GM12878 (cell line): ENCODE results near the gene DLG4. TPM values are rescaled to one million over a fixed set of nuclear protein-coding genes. Genes with fewer than 3 reads are reported as not detected.

Source experiments
- ATAC-seq: fragments of 200-7000 bp; cut with Tn5 transposase; 3 replicates; pipeline ENCODE4 v1.9.1; 2020; ENCODE audit warnings: mild to moderate bottlenecking, moderate library complexity
- BruUV-seq: library from RNA; stranded (reverse); fragments of 400-500 nt; replicated peaks from 2 replicates; lab custom pipeline; 2021; lab: Mats Ljungman, UMichigan
- CTCF ChIA-PET: fragments of 300-600 bp; sonication (Branson Sonifier 250); formaldehyde crosslinking; extraction: SDS; loops from one replicate; lab custom pipeline; 2021; ENCODE audit warnings: inconsistent platforms; lab: Yijun Ruan, JAX
- POLR2A ChIA-PET: fragments of 350-600 bp; formaldehyde crosslinking; extraction: SDS; loops from one replicate; lab custom pipeline; 2021; ENCODE audit warnings: inconsistent platforms; lab: Charles Lee
- RAD21 ChIA-PET: fragments of 300-600 bp; sonication (Branson Sonifier 250); formaldehyde crosslinking; loops from one replicate; lab custom pipeline; 2023; ENCODE audit warnings: antibody characterized with exemption; ENCODE audit not compliant: unreplicated experiment; lab: Charles Lee
- SMC1A ChIA-PET: fragments of 300-600 bp; sonication (Branson Sonifier 250); formaldehyde crosslinking; loops from one replicate; lab custom pipeline; 2023; ENCODE audit not compliant: unreplicated experiment, uncharacterized antibody; lab: Charles Lee
- DNase-seq: peaks from one replicate; pipeline ENCODE4 v3.0.0-alpha.2; 2011; ENCODE audit warnings: low read depth, low spot score
- FAIRE-seq: peaks from 3 replicates; lab custom pipeline; 2011; peaks lifted over from hg19 to GRCh38; lab: Jason Lieb, UNC
- H2AFZ ChIP-seq: 2 replicates; pipeline ENCODE4 v1.6.0; 2011; ENCODE audit warnings: low read depth, low read length, control low read depth; ENCODE audit not compliant: control insufficient read depth
- H3K27ac ChIP-seq: 2 replicates; pipeline ENCODE4 v1.5.1; 2011; ENCODE audit warnings: control low read depth; ENCODE audit not compliant: control insufficient read depth, insufficient read depth
- H3K27me3 ChIP-seq, 2 experiments: replicated peaks in 1 of 2; 2 replicates each; pipeline versions ENCODE4 v1.6.0 to v1.6.1; 2011; ENCODE audit warnings: low read length in 1 of 2; ENCODE audit not compliant: control insufficient read depth in 2 of 2, insufficient read depth in 2 of 2
- H3K36me3 ChIP-seq, 2 experiments: 2 replicates each; pipeline ENCODE4 v1.5.1; 2011; ENCODE audit warnings: low read length in 1 of 2; ENCODE audit not compliant: control insufficient read depth in 2 of 2, insufficient read depth in 2 of 2
- H3K4me1 ChIP-seq: 2 replicates; pipeline ENCODE4 v1.6.1; 2011; ENCODE audit warnings: mild to moderate bottlenecking, low read length, moderate library complexity, mixed read lengths; ENCODE audit not compliant: control insufficient read depth, insufficient read depth
- H3K4me2 ChIP-seq: 2 replicates; pipeline ENCODE4 v1.6.0; 2011; ENCODE audit warnings: control low read depth; ENCODE audit not compliant: control insufficient read depth, insufficient read depth
- H3K4me3 ChIP-seq: fragments of 200-600 bp; sonication (generic); 2 replicates; pipeline ENCODE4 v1.5.1; 2016
- H3K79me2 ChIP-seq: 2 replicates; pipeline ENCODE4 v1.6.0; 2011; ENCODE audit warnings: low read length; ENCODE audit not compliant: control insufficient read depth, insufficient read depth
- H3K9ac ChIP-seq: 2 replicates; pipeline ENCODE4 v1.8.0; 2011; ENCODE audit warnings: low read length, control low read depth, mixed read lengths; ENCODE audit not compliant: control insufficient read depth, insufficient read depth
- H3K9me3 ChIP-seq: replicated peaks from 3 replicates; pipeline ENCODE4 v1.5.1; 2011; ENCODE audit warnings: mild to moderate bottlenecking, low read length; ENCODE audit not compliant: control insufficient read depth, insufficient read depth
- H4K20me1 ChIP-seq: 2 replicates; pipeline ENCODE4 v1.6.0; 2011; ENCODE audit not compliant: control insufficient read depth, insufficient read depth
- ASH2L ChIP-seq: fragments of 300-600, 200-600 bp; sonication (generic); IDR thresholded peaks from 2 replicates; pipeline ENCODE4 v1.6.1; 2017; ENCODE audit warnings: low read depth, mild to moderate bottlenecking, borderline replicate concordance
- CEBPB ChIP-seq, 2 experiments: fragments of 150-350 bp in 1 of 2; IDR thresholded peaks; 2 replicates each; pipeline ENCODE4 v1.6.1; 2012 to 2014; ENCODE audit warnings: low read depth in 2 of 2, low read length in 2 of 2, borderline replicate concordance in 1 of 2, inconsistent platforms in 1 of 2
- CREB1 ChIP-seq: IDR thresholded peaks from 2 replicates; pipeline ENCODE4 v1.6.1; 2012; ENCODE audit warnings: low read depth, mild to moderate bottlenecking, inconsistent platforms
- LARP7 ChIP-seq: fragments of 450-650 bp; IDR thresholded peaks from 2 replicates; pipeline ENCODE4 v1.6.1; 2017; ENCODE audit warnings: mild to moderate bottlenecking
- RAD21 ChIP-seq: IDR thresholded peaks from 2 replicates; pipeline ENCODE4 v1.6.1; 2011; ENCODE audit warnings: mild to moderate bottlenecking, low read depth, low read length, moderate library complexity; ENCODE audit not compliant: insufficient read depth
- SPI1 ChIP-seq: IDR thresholded peaks from 2 replicates; pipeline ENCODE4 v1.6.1; 2011; ENCODE audit warnings: low read depth, mild to moderate bottlenecking, low read length, moderate library complexity, borderline replicate concordance; ENCODE audit not compliant: insufficient read depth
- TCF12 ChIP-seq: IDR thresholded peaks from 2 replicates; pipeline ENCODE4 v1.6.1; 2011; ENCODE audit warnings: low read depth, mild to moderate bottlenecking, low read length
- YBX1 ChIP-seq: fragments of 450-650 bp; IDR thresholded peaks from 2 replicates; pipeline ENCODE4 v1.6.1; 2016; ENCODE audit warnings: antibody characterized with exemption
- ZBED1 ChIP-seq: IDR thresholded peaks from 2 replicates; pipeline ENCODE4 v1.6.1; 2016; ENCODE audit warnings: borderline replicate concordance
- ZNF207 ChIP-seq: fragments of 450-650 bp; IDR thresholded peaks from 2 replicates; pipeline ENCODE4 v1.6.1; 2014; ENCODE audit warnings: antibody characterized with exemption, mild to moderate bottlenecking, borderline replicate concordance
- WGBS: methylation state at CpG from one replicate; pipeline ENCODE4 v1.1.6; 2016; ENCODE audit warnings: low lambda C conversion rate; ENCODE audit not compliant: insufficient replicate concordance, insufficient coverage; ENCODE audit errors: missing lambda C conversion rate; 5-methylcytosine and 5-hydroxymethylcytosine counted together
- in situ Hi-C: fragments of 300-500 bp; cut with MboI; formaldehyde crosslinking; loops from 9 replicates; pipeline ENCODE4 v1.14.3; 2018; ENCODE audit warnings: mixed read lengths
- intact Hi-C: fragments of 100-400 bp; cut with micrococcal nuclease; formaldehyde crosslinking; loops from one replicate; pipeline ENCODE4 v1.14.2; 2022; ENCODE audit not compliant: unreplicated experiment
- polyA plus RNA-seq, 11 experiments: library from polyadenylated mRNA; depleted of rRNA in 4 of 11; unstranded in 6 of 11; stranded (reverse) in 5 of 11; fragments of >200 nt; fragmentation: Nextera tagmentation in 4 of 11; fragmentation: Illumina TruSeq in 1 of 11; extraction: Ambion mirVana in 4 of 11; extraction: Trizol in 1 of 11; gene quantifications; 1 replicate in 1 of 11; 2 replicates in 10 of 11; pipeline versions ENCODE4 v1.2.1 to v1.2.3, GENCODE V29; 2011 to 2016; ENCODE audit warnings: inconsistent platforms in 2 of 11, missing spikeins in 2 of 11, low read depth in 1 of 11
- total RNA-seq, 4 experiments: library from RNA; depleted of rRNA in 3 of 4; stranded (reverse); fragments of >200 nt in 3 of 4; fragmentation: Illumina TruSeq in 1 of 4; extraction: Trizol in 1 of 4; gene quantifications; 2 replicates each; pipeline versions ENCODE4 v1.2.1 to v1.2.3, GENCODE V29; 2013 to 2021
- TF ChIP-seq, protein P1 (sequence below): fragments of 450-650 bp; IDR thresholded peaks from 2 replicates; pipeline ENCODE4 v1.6.1; 2016; ENCODE audit warnings: mild to moderate bottlenecking
- TF ChIP-seq, protein P2 (sequence below): IDR thresholded peaks from 2 replicates; pipeline ENCODE4 v1.6.1; 2011; ENCODE audit warnings: low read depth, low read length, improper control_type of control experiment, borderline replicate concordance
- TF ChIP-seq, protein P3 (sequence below): fragments of 450-650 bp; IDR thresholded peaks from 2 replicates; pipeline ENCODE4 v1.6.1; 2017; ENCODE audit warnings: mild to moderate bottlenecking, moderate library complexity
- TF ChIP-seq, protein P4 (sequence below): fragments of 450-650 bp; IDR thresholded peaks from 2 replicates; pipeline ENCODE4 v1.6.1; 2018; ENCODE audit warnings: mild to moderate bottlenecking, low read depth, moderate library complexity; ENCODE audit not compliant: partially characterized antibody

Gene DLG4
- total and polyA plus RNA-seq, 10 of the 15 experiments (the other 5 are each of a cell fraction or from before 2014, with no cell fraction given) = 0.07 to 4.1 (median 1.3) TPM

DNA sequence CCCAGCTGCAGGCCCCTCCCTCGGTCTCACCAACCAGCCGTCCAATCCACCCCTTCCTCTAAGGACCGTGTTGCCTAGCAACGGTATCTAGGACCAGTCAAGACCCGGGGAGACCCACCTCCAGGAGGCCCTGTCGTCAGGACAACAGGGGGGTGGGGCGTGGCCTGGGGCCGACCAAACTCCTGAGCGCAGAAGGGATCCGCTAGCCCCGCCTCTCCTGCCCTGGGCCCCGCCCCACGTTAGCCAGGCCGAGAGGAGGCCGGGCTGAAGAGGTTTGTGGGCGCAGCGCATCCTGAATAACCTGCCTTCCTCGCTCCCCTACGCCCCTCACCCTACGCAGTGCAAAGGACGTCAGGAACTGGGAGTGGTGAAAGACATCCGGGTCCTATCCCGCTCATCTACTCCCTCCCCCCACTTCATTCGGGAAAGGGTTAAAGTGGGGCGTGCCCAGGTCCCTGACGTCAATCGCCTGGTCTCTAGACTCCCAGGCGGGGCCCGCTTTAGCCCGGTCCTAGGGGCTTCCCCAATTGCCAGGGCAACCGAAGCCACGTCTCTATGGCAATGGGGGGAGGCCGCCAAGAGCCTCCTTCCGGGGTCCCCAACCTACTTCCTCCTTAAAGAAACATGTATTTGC lies 14.7 kb downstream of the DLG4 start:
- Histone ChIP-seq H3K4me3 (peak overlapping the region; percentile 68), H3K27me3 (no peaks in the 10 kb centered on the region), H2AFZ (peak overlapping the region; percentile 89), H3K36me3 (no peaks in the 10 kb centered on the region), H3K4me1 (peaks cover 6% of the 10 kb centered on the region; the same call in 1 of the 2 replicates), H3K79me2 (no peaks in the 10 kb centered on the region), H4K20me1 (no peaks in the 10 kb centered on the region), H3K9me3 (no peaks in the 10 kb centered on the region), H3K27ac (peak overlapping the region; percentile 62), H3K9ac (peak overlapping the region; percentile 45), H3K4me2 (peak overlapping the region; percentile 88)
- ATAC-seq (peak; percentile 96), FAIRE-seq (peak; percentile 97), DNase-seq (peak; percentile 67)
- BruUV-seq = no TSS peak
- in situ Hi-C loops = no loop called here
- intact Hi-C loops = loop anchor here (1.0 kb wide), 1 partner anchor 9 kb away; no protein-coding TSS in a partner anchor
- WGBS = 1% methylated on average over 34 of the region's 34 CpGs
- POLR2A ChIA-PET = interaction anchor here (0.5 to 0.6 kb wide), 2 partner anchors 37 to 59 kb away, joined by 4 to 6 read pairs; no protein-coding TSS in a partner anchor
- SMC1A ChIA-PET = no interaction called here
- RAD21 ChIA-PET = no interaction called here
- CTCF ChIA-PET = interaction anchor here (2.0 kb wide), 1 partner anchor 16 kb away, joined by 7 read pairs; the partner anchor contains the start of genes ACADVL and DLG4
- TF ChIP-seq, protein P1, sequence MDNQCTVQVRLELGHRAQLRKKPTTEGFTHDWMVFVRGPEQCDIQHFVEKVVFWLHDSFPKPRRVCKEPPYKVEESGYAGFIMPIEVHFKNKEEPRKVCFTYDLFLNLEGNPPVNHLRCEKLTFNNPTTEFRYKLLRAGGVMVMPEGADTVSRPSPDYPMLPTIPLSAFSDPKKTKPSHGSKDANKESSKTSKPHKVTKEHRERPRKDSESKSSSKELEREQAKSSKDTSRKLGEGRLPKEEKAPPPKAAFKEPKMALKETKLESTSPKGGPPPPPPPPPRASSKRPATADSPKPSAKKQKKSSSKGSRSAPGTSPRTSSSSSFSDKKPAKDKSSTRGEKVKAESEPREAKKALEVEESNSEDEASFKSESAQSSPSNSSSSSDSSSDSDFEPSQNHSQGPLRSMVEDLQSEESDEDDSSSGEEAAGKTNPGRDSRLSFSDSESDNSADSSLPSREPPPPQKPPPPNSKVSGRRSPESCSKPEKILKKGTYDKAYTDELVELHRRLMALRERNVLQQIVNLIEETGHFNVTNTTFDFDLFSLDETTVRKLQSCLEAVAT = peak; percentile 68; the same call in 1 of the 2 replicates
- TF ChIP-seq LARP7 (0 out of 2 replicates have a peak, but pooled peaks have one; percentile 62), CEBPB (IDR thresholded peaks at IDR 0.05; ENCODE audit: borderline replicate concordance in 1 of 2, low read depth in 2 of 2, low read length in 2 of 2) (no peak), RAD21 (no peak), YBX1 (no peak), TCF12 (no peak), ASH2L (no peak), ZNF207 (no peak; the same call in none of the 2 replicates), ZBED1 (no peak), SPI1 (peak; percentile 22; the same call in 1 of the 2 replicates), CREB1 (peak; percentile 89)
- TF ChIP-seq, protein P2, sequence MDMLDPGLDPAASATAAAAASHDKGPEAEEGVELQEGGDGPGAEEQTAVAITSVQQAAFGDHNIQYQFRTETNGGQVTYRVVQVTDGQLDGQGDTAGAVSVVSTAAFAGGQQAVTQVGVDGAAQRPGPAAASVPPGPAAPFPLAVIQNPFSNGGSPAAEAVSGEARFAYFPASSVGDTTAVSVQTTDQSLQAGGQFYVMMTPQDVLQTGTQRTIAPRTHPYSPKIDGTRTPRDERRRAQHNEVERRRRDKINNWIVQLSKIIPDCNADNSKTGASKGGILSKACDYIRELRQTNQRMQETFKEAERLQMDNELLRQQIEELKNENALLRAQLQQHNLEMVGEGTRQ = no peak
- TF ChIP-seq, protein P3, sequence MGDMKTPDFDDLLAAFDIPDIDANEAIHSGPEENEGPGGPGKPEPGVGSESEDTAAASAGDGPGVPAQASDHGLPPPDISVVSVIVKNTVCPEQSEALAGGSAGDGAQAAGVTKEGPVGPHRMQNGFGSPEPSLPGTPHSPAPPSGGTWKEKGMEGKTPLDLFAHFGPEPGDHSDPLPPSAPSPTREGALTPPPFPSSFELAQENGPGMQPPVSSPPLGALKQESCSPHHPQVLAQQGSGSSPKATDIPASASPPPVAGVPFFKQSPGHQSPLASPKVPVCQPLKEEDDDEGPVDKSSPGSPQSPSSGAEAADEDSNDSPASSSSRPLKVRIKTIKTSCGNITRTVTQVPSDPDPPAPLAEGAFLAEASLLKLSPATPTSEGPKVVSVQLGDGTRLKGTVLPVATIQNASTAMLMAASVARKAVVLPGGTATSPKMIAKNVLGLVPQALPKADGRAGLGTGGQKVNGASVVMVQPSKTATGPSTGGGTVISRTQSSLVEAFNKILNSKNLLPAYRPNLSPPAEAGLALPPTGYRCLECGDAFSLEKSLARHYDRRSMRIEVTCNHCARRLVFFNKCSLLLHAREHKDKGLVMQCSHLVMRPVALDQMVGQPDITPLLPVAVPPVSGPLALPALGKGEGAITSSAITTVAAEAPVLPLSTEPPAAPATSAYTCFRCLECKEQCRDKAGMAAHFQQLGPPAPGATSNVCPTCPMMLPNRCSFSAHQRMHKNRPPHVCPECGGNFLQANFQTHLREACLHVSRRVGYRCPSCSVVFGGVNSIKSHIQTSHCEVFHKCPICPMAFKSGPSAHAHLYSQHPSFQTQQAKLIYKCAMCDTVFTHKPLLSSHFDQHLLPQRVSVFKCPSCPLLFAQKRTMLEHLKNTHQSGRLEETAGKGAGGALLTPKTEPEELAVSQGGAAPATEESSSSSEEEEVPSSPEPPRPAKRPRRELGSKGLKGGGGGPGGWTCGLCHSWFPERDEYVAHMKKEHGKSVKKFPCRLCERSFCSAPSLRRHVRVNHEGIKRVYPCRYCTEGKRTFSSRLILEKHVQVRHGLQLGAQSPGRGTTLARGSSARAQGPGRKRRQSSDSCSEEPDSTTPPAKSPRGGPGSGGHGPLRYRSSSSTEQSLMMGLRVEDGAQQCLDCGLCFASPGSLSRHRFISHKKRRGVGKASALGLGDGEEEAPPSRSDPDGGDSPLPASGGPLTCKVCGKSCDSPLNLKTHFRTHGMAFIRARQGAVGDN = no peak
- TF ChIP-seq, protein P4, sequence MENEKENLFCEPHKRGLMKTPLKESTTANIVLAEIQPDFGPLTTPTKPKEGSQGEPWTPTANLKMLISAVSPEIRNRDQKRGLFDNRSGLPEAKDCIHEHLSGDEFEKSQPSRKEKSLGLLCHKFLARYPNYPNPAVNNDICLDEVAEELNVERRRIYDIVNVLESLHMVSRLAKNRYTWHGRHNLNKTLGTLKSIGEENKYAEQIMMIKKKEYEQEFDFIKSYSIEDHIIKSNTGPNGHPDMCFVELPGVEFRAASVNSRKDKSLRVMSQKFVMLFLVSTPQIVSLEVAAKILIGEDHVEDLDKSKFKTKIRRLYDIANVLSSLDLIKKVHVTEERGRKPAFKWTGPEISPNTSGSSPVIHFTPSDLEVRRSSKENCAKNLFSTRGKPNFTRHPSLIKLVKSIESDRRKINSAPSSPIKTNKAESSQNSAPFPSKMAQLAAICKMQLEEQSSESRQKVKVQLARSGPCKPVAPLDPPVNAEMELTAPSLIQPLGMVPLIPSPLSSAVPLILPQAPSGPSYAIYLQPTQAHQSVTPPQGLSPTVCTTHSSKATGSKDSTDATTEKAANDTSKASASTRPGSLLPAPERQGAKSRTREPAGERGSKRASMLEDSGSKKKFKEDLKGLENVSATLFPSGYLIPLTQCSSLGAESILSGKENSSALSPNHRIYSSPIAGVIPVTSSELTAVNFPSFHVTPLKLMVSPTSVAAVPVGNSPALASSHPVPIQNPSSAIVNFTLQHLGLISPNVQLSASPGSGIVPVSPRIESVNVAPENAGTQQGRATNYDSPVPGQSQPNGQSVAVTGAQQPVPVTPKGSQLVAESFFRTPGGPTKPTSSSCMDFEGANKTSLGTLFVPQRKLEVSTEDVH = no peak
